NCI-H748 (cell line): ENCODE data around the gene LKAAEAR1.

ENCODE experiments used
- DNase-seq: peaks from one replicate; lab custom pipeline; 2025; ENCODE audit not compliant: unreplicated experiment; lab: John Stamatoyannopoulos, UW

LKAAEAR1 gene

DNA sequence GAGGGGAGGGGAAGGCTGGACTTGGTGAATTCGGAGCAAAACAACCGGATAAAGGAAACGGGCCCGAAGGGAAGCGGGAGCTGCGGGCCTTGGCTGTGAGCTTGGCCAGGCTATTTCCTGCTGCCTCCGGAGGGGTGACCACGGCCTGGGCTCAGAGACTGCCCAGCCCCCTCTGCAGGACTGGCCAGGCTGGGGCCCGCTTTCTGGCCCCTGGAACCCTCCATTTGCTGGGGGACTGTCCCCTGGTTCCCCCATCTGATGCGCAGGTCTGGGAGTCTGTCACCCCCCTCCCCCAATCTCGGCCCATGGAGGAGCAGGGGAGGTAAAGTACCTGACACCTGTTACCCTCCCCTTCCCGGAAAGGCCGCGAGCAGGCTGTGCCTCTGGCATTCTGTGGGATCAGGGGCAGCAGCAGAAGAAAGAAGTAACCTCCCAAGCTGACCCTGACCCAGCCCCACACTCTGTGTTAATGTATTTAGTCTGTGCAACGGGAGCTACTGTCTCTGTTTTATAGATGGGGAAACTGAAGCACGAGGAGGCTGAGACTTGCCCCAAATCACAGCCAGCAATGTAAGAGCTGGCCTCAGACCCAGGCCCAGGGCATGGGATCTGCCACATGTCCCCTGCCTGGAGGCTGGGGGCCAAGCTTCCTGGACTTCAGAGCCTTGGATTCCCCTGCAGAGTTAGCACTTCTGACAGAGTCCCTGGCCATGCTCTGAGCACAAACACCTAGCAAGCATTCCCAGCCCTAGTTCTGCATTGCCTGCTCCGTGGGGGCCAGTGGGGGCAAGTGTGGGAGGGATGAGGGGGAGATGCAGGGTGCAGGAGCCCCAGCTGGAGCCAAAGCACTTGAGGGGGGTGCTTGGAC lies 44.7 kb downstream of the LKAAEAR1 start:
- DNase-seq = no peak

DNA sequence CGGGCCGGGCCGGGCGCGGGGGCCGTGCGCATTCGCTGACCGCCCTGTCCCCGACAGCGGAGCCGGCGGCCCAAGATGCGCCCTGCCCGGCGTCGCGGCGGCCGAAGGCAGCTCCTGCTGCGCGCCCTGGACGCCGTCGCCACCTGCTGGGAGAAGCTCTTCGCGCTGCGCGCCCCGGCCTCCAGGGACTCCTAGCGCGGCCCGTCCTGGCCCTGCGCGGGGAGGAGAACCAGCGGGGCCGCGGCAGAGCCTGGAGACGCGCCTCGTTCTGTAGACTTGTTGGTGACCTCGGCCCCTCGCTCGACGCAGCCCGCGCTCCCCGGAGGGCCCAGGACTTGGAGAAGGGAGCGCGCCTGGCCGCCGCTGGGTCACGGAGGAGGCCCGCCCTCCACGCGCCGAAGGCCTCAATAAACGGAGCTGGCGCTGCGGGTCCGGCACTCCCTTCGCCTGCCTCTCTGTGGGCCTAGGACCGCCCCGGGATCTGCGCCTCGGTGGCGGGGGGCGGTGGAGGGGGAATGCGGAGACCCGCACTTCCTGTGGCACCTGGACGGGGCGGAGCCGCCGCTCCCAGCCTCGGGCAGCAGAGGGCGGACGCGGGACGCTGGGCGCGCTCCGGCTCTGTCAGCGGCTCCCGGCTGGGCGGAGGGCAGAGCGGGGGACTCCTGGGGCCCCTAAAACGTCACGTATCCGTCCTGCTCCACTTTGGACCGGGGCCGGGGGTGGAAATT lies 45.5 kb downstream of the LKAAEAR1 start:
- peak; percentile 66 for DNase-seq

DNA sequence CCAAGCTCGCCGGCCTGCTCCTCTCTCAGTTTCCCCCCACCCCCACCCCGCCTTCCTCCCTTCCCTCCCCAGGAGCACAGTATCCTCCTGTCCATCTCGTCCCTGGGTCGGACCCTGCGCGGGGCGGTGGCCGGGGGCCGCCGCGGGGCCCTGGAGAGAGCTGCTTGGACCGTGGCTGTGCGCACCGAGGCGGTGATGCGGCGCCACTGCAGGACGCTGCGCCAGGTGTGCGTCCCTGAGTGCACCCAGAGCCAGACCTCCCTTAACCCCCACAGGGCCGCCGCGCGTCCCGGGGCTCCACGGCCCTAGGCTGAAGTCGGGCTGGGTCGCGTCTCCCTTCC lies 46.0 kb downstream of the LKAAEAR1 start:
- DNase-seq = peak; percentile 40

- peak; percentile 52 for DNase-seq
Observed at GRCh38 chr20:64037498-64038213, 46.5 kb downstream of the LKAAEAR1 start.

GRCh38 chr20:64037199-64037497 lies 47.0 kb downstream of the LKAAEAR1 start:
- DNase-seq = no peak

DNA sequence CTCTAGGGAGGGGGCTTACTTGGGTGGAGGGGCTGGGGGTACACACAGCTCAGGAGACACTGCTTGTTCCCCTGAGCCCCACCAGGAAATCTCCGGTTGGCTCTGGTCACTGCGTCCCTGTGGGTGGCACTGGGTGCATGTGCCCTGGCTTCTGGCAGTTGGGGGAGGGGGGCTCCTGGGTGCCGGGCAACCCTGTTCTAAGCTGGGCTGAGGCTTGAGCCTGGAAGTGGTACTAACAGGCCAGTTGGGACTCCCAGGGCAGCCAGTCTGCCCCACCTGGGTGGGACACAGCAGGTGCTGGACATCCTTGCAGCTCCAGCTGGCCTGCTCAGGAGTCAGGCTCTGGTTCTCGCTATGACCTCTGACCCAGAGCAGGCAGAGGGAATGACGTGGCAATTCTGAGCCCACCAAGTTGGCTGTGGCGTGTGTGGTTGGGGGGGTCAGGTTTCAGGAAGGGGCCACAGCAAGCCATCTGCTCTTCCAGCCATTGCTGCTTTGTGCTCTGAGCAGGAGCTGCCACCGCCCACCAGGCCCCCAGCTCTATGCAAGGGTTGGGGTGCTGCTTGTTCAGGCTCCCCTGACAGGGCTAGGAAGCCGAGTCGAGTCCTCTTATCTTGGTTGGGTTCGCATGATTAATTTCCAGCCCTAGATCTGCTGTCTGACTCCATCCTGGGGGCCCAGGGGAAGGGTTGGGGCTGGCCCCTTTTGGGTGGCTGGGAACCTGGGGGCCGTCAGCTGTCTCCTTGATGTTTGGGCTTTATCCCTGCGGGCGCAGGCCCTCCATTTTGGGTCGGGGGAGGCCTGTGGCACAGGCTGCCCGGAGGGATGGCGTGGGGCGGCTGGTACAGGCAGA lies 47.6 kb downstream of the LKAAEAR1 start:
- DNase-seq = no peak

DNA sequence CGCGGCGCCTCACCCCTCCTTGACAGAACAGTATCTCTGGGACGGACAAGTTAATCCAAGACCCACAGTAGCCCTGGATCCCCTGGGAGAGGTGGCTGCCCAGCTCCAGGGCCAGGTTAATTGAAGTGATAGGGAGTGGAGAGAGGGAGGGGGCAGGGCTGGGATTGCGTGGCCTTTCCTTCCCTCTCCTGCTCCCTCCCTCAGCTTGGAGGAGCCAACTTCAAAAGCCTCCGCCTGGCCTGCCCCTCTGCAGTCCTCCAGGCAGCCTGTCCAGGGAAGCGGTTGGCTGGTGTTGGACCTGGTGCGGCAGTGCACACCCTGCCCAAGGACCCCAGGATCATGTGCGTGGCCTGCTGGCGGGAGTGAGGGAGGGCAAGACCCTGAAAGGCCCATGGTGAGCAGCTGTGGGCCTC lies 48.3 kb downstream of the LKAAEAR1 start, which contains the start of gene C20orf204:
TSS of gene C20orf204 (plus strand) at position 250 of the 413 bp plus-strand sequence. CDS start at position 392, 142 bp downstream.
- no peak for DNase-seq

- no peak for DNase-seq
Observed at GRCh38 chr20:64035066-64035932, 48.9 kb downstream of the LKAAEAR1 start.

DNA sequence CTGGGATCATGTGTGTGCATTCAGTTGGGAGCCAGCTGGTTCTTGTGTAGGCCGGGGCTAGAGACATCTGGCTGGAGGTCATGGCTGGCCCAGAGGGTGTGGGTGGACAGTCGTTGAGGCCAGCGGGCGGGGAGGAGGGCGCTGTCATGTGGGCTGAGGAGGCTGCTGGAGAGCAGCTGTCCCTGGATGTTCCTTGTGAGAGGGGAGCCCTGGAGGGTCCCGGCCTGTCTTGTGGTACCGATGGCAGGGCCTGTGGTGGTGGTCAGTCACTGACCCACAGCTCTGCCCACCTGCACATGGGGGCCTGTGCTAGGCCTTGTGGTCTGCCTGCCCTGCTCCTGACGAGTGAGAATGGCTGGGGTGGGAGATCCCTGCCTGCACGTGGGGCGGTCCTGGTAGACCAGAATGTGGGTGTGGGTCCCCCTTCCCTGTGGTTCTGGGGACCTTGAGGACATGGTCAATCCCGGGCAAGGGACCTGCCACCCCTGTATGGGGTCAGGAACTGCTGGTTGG lies 50.2 kb downstream of the LKAAEAR1 start:
- no peak for DNase-seq
